ENCODE results near the gene UROD.

- TF ChIP-seq CTCF (IDR thresholded peaks at IDR 0.05; ENCODE audit: low read length), result no peak
- no peak for TF ChIP-seq EZH2 (optimal IDR thresholded peaks at IDR 0.05; ENCODE audit: low read depth, low read length)
These were observed 1.8 kb upstream of the UROD start for GRCh38 chr1:45009956-45010854.

Data from MM.1S (cell line).